Measurements from ENCODE around the gene CFAP54.

Gene CFAP54

GRCh38 chr12:96811083-96811482 lies 321.7 kb downstream of the CFAP54 start:
- DNase-seq (ENCODE audit: low read depth, low spot score) = peak; percentile 90
- in situ Hi-C loops (cut with HindIII; ENCODE audit: low sequenced_read_pairs) = no loop called here
- TF ChIP-seq CTCF (IDR thresholded peaks at IDR 0.05; ENCODE audit: low read depth, low read length) = no peak
- H3K4me3 ChIP-seq (ENCODE audit: low read depth, low read length) = no peak overlapping the region

- DNase-seq (ENCODE audit: low read depth, low spot score) = no peak
- no peak overlapping the region for H3K4me3 ChIP-seq (ENCODE audit: low read depth, low read length)
- in situ Hi-C loops (cut with HindIII; ENCODE audit: low sequenced_read_pairs) = no loop called here
- TF ChIP-seq CTCF (IDR thresholded peaks at IDR 0.05; ENCODE audit: low read depth, low read length) = no peak
Observed at GRCh38 chr12:96812153-96812552, 322.8 kb downstream of the CFAP54 start.

GRCh38 chr12:96814200-96814599 lies 324.8 kb downstream of the CFAP54 start:
- no peak for TF ChIP-seq CTCF (IDR thresholded peaks at IDR 0.05; ENCODE audit: low read depth, low read length)
- H3K4me3 ChIP-seq (ENCODE audit: low read depth, low read length) = no peak overlapping the region
- in situ Hi-C loops (cut with HindIII; ENCODE audit: low sequenced_read_pairs) = no loop called here
- peak; percentile 62 for DNase-seq (ENCODE audit: low read depth, low spot score)

- no peak for DNase-seq (ENCODE audit: low read depth, low spot score)
- in situ Hi-C loops (cut with HindIII; ENCODE audit: low sequenced_read_pairs) = no loop called here
- no peak for TF ChIP-seq CTCF (IDR thresholded peaks at IDR 0.05; ENCODE audit: low read depth, low read length)
- H3K4me3 ChIP-seq (ENCODE audit: low read depth, low read length) = no peak overlapping the region
Observed at GRCh38 chr12:96821592-96821991, 332.2 kb downstream of the CFAP54 start.

- DNase-seq (ENCODE audit: low read depth, low spot score) = no peak
- no peak overlapping the region for H3K4me3 ChIP-seq (ENCODE audit: low read depth, low read length)
- TF ChIP-seq CTCF (IDR thresholded peaks at IDR 0.05; ENCODE audit: low read depth, low read length) = no peak
- in situ Hi-C loops (cut with HindIII; ENCODE audit: low sequenced_read_pairs) = no loop called here
Observed at GRCh38 chr12:96822641-96823040, 333.3 kb downstream of the CFAP54 start.

- TF ChIP-seq CTCF (IDR thresholded peaks at IDR 0.05; ENCODE audit: low read depth, low read length) = no peak
- H3K4me3 ChIP-seq (ENCODE audit: low read depth, low read length) = no peak overlapping the region
- no peak for DNase-seq (ENCODE audit: low read depth, low spot score)
Observed at GRCh38 chr12:96824074-96824837, 334.9 kb downstream of the CFAP54 start.

More at GRCh38 chr12:96824074-96824837, 334.9 kb downstream of the CFAP54 start:
- in situ Hi-C loops (cut with HindIII; ENCODE audit: low sequenced_read_pairs) = no loop called here
